ENCODE measurements around the gene ALK.

Gene ALK

DNA sequence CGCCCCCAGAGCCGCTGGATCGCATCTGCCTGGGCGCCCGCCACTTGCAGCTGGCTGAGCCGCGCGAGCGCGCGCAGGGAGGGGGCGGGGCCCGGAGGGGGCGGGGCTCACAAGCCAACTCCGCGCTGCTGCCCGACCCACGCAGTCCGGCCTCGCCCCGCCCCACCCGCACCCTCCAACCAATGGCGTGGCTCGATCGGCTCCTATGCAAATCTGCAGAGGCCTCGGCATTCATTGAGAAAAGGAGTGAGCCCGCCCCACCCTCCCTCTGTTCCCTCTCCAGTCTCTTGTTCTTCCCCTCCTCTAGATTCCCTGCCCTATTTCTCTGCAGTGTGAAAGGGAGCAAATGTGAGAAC lies at the start of gene ALK:
TSS of gene ALK (minus strand) at position 27 of the 356 bp plus-strand sequence. CDS start 927 bp downstream, outside the sequence.
- peak; percentile 25 for DNase-seq

- DNase-seq: no peak
Measured at GRCh38 chr2:29966266-29966665, 44.9 kb upstream of the ALK start.

DNA sequence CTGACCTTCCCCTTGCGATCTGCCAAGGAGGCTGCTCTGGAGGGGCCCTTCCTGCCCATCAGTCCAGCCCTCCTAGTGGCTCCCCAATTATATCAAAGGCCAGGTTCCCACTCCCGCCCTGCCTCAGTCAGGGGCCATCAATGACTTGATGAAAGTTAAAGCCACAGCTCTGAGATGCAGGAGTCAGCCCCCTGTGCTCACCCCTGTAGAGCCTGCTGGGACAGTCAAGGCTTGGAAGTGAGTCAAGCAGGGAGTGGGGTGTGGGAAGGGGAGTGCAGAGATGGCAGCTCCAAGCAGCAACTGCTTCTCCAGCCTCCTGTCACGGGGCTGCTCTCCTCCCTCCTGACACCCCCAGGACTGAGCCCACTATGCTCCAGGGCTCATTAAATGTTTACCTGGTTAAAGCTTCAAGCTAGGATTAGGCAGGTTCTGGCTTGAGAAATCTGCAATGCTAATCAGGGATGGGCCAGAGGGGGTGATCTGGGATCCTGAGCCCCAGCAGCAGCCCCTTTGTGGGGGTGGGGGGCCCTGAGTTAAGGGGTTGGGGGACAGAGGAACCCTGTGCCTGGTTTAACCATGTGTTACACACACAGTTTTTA lies 42.7 kb upstream of the ALK start:
- no peak for DNase-seq

GRCh38 chr2:29962922-29963321 lies 41.5 kb upstream of the ALK start:
- DNase-seq: no peak

- no peak for DNase-seq
Measured at GRCh38 chr2:29954316-29954715, 32.9 kb upstream of the ALK start.

GRCh38 chr2:29952973-29953372 lies 31.6 kb upstream of the ALK start:
- no peak for DNase-seq

- no peak for DNase-seq
Measured at GRCh38 chr2:29951576-29951975, 30.2 kb upstream of the ALK start.

GRCh38 chr2:29950481-29950880 lies 29.1 kb upstream of the ALK start:
- no peak for DNase-seq

DNA sequence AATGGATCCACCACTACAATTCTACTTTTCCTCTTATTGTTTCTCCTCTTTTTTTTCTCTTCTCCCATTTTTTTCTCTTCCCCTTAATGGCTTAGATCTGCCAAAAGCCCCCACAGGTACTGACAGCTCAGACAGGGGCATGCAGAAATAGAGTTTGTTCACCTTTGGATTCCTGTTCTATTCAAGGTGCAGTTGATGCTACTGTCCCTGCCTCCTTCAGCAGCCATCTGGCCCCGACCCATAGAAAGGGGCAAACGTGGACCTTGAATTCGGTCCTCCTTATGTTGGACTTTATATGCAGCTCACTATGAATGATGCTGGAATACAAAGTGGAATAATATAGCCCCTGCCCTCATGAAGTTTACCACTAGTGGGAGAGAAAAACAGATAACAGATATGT lies 27.7 kb upstream of the ALK start:
- DNase-seq: no peak

GRCh38 chr2:29946505-29946904 lies 25.1 kb upstream of the ALK start:
- DNase-seq: no peak

DNA sequence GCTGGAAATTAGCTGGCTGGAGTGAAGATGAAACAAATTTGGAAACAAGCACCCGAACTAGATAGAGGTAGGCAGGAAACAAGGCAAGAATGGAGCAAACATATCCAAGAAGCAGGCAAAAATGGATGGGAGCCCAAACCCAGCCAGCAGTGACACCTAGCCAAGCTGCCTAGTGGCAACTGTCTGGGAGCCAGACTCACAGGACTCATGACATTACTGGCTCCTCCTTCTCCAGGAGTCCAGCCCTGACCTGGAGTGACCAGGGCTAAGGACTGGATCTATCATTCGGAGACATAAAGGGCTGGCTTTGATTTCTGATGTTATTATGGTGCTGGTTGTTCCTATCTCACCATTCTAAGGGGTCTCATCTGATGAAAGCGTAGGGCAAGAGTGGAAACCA lies 21.3 kb upstream of the ALK start:
- DNase-seq: no peak

DNA sequence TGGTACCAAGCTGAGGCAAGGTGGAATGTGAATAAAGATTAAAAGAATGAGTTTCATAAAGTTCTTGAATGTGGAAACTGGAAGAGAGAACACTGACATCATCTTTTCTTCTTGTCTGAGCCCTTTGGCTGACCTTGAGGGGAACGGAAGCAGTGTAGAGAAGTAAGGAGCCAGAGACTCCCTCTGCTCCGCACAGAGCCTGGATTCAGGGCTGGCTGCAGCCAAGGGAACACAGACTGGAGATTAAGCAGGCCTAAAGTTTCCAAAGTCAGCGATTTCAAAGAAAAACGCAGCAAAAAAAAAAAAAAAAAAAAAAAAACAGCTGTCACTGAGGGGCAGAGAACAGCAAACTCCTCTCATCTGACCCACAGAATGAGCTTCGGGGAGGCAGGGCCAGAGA lies 19.3 kb upstream of the ALK start:
- no peak for DNase-seq

- no peak for DNase-seq
Measured at GRCh38 chr2:29936020-29936419, 14.6 kb upstream of the ALK start.

DNA sequence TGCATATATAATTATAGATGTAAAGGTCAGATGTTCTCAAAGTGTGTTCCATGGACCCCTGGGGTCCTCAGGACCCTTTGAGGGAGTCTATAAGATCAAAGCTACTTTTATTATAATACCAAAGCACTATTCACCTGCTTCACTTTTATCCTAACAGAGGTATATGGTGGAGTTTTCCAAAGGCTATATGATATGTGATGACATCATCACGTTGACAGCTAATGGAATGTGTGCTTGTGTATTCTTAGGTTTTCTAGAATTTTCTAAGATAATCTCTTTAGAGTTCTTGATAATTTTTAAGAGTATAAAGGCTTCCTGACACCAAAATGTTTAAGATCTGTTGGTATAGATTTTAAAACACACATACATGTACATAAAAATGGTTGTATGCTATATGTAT lies 10.4 kb upstream of the ALK start:
- DNase-seq: no peak

DNA sequence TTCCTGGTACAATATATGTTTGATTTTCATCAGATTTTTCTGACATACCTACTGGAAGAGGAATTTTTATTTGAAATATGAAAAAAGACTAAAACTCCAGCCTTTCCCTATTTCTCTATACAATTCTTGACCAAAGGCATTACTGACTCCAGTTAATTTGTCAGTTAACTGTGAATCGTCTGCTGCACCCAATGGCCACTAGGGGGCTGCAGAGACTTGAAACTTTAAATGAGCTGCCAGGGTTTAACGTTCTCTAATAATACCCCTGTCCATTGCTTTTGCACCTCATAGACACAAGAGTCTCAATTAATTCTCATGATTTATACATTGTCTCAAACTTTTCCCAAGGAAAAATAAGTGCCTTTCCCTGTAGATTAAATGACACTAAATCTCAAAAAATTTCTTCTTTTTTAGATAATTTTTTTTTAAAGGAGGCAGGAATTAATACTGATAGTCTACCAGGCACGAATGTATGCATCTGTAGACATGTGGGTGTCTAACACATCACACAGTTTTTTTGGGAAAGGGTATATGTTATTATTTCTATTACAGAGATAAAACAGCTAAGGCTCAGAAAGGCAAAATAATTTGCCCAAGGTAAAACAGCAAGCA lies 1.8 kb upstream of the ALK start:
- no peak for DNase-seq

DNA sequence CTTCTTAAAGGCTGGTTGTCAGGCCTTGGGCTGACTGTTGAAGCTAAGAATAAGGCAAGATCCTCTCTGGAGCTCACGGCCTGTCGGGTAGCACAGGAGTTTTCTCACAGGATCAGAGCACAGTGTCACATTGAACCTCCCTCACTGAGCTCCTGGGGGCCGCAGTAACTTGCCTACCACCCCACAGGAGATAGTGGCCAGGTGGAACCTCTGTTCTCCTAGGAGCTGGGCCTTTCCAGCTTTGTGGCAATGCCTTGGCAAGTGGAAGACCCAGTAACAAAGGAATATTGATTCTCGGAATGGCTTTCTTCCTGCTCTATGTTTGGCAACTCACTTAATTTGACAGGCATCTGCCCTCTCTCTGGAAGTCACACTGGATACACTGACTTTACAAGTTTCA lies 1.2 kb upstream of the ALK start:
- no peak for DNase-seq

DNA sequence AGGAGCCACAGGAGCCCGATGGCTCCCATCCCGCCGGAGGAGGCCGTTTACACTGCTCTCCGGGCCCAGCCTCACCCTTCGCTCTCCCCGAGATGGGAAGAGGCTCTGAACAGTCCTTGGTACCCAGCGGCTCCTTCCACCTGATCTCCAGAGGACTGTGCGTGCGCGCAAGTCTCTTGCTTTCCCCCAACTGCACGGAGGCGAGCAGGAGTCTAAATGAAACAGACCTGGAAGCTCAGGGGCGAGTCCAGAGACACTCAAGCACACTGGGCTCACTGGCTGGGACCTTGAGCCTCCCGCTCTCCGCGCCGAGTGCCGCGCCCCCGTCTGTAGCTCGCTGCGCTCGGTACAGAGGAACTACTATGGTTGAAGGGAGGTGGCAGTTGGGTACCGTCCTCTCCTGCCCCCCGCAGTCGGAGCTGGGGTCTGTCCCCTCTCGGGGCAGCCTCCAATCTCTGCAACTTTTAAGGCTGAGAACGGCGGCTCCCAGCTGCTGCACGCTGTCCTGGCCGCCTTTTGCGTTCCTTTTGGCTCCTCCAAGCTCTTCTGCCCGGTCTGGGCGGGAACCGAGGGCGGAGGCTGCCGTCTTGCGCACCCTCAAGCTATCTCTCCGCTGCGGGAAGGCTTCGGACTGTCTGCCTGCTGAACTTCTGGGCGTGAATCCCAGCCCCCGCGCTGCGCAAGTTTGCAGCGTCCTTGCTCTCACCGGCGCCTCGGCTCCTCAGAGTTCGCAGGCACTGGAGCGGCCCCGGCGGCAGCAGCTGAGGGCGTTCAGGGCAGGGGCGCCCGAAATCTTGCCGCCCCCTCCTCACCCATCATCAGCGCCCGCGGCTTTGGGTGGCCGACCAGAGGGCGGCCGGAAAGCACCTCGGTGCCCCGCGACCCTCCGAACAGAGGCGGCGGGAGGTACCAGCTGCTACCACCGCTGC lies 491 bp downstream of the ALK start:
- DNase-seq: no peak

GRCh38 chr2:29920130-29920577 lies 1.2 kb downstream of the ALK start:
- no peak for DNase-seq

DNA sequence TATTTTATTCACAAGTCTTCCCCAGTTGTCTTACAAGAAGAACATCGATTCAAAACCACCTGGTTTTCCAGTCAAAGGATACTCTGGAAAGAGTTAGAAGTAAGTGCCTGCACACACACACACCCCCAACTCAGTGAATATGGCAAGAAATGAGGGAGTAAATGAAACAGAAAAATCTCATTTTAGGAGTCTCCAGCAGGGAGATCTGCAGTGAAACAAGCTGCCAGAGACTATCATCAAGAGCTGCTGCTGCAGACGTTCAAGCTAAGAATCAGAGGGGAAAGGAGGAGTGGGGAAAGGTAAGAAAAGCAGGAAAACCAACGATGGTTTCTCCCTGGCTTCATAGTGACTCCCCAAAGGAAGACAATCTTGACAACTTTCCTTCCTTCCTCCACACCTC lies 2.4 kb downstream of the ALK start:
- DNase-seq: no peak

DNA sequence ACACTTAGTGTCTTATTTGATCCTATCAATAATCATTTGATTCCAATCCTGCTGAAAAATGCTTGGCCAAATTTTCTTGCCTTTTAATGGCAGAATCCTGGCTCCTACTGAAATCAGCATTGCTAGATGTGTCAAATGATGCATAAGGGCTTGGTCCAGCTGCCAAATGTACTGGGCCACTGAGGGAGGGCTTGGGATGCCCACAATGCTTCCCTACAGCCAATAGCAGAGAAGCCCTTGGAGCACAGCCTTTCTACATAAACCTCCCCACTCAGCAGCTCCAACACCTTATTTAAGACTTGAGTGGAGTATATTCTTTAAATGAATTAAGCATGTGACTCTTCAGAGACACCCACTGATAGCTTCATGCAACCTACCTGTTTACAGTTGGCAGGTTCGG lies 3.6 kb downstream of the ALK start:
- DNase-seq: no peak

DNA sequence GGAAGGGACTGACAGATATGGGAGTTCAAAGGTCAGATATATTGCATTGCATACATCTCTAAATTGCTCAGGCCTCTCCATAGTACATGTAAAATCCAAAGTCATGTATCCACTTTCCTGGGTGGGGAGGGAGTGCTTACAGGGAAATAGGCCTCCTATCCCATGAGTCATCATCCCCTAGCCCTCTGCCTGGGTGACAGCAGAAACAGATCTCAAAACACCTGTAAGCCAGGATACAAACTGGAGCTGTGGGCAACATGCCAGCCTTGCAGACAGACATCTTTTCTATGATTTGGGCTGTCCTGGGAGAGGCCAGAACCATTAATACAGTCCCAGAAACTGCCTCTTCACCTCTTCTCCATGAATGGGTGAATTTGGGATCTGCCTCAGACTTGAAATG lies 4.8 kb downstream of the ALK start:
- DNase-seq: no peak

- DNase-seq: no peak
Measured at GRCh38 chr2:29910960-29911359, 10.4 kb downstream of the ALK start.

DNA sequence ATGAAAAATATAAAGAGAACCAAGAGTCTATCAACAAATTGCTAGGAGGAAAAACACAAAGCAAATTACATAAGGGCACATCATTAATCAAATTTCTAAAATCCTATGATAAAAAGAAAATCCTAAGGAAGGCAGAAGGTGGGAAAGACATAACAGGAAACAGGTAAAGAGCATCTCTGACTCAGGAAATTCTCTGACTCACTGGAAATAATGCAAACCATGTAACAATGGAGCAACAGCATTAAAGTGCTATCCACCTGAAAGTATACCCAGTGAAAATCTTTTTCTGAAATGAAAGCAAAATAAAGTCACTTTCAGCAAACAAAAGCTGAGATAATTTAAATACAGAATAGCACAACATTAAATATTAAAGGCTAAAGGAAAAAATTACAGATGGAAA lies 10.9 kb downstream of the ALK start:
- DNase-seq: no peak

GRCh38 chr2:29902356-29902755 lies 19.0 kb downstream of the ALK start:
- no peak for DNase-seq
